Activated naive CD8-positive, alpha-beta T cell treated with anti-CD3 and anti-CD28 coated beads, Interleukin-2, amount 50 U/mL, for 16 hours (primary cell): Measurements from ENCODE around the gene PLAGL2.
"Not testable (repeated sequence)": the region's sequence is repeated elsewhere in the genome, so short reads cannot be mapped to it uniquely, and the experiment has no call there.

Experiments
- DNase-seq: peaks from one replicate; pipeline ENCODE4 v3.0.0-alpha.2; 2020; ENCODE audit warnings: low read depth, low spot score

The PLAGL2 gene

GRCh38 chr20:32204205-32205109 lies 3.1 kb downstream of the PLAGL2 start:
- peak; percentile 64 for DNase-seq

GRCh38 chr20:32203356-32204204 lies 4.0 kb downstream of the PLAGL2 start:
- no peak for DNase-seq

- DNase-seq = no peak
Observed at GRCh38 chr20:32201977-32202363, 5.6 kb downstream of the PLAGL2 start.

- DNase-seq = no peak
Observed at GRCh38 chr20:32201296-32201976, 6.1 kb downstream of the PLAGL2 start.

- DNase-seq = no peak
Observed at GRCh38 chr20:32199006-32199405, 8.5 kb downstream of the PLAGL2 start.

GRCh38 chr20:32197136-32197535 lies 10.4 kb downstream of the PLAGL2 start:
- not testable (repeated sequence) for DNase-seq

GRCh38 chr20:32196613-32197012 lies 10.9 kb downstream of the PLAGL2 start:
- not testable (repeated sequence) for DNase-seq

GRCh38 chr20:32195581-32195980 lies 12.0 kb downstream of the PLAGL2 start:
- no peak for DNase-seq

- no peak for DNase-seq
Observed at GRCh38 chr20:32193996-32194395, 13.5 kb downstream of the PLAGL2 start.

GRCh38 chr20:32193336-32193735 lies 14.2 kb downstream of the PLAGL2 start:
- not testable (repeated sequence) for DNase-seq

- no peak for DNase-seq
Observed at GRCh38 chr20:32192698-32193097, 14.8 kb downstream of the PLAGL2 start.

GRCh38 chr20:32191873-32192272 lies 15.7 kb downstream of the PLAGL2 start:
- no peak for DNase-seq

GRCh38 chr20:32191422-32191821 lies 16.1 kb downstream of the PLAGL2 start:
- no peak for DNase-seq

- DNase-seq = no peak
Observed at GRCh38 chr20:32190616-32191415, 16.7 kb downstream of the PLAGL2 start.

GRCh38 chr20:32189691-32190615 lies 17.6 kb downstream of the PLAGL2 start:
- no peak for DNase-seq

GRCh38 chr20:32189123-32189410 lies 18.5 kb downstream of the PLAGL2 start:
- DNase-seq = no peak

- DNase-seq = no peak
Observed at GRCh38 chr20:32188376-32189122, 19.0 kb downstream of the PLAGL2 start.

- DNase-seq = no peak
Observed at GRCh38 chr20:32186506-32186905, 21.0 kb downstream of the PLAGL2 start.

- DNase-seq = no peak
Observed at GRCh38 chr20:32184961-32185603, 22.5 kb downstream of the PLAGL2 start.
